RWPE1 (cell line): Measurements from ENCODE around the gene APBA2.
"Not testable (repeated sequence)": the region's sequence is repeated elsewhere in the genome, so short reads cannot be mapped to it uniquely, and the experiment has no call there.

Experiments
- CTCF ChIA-PET: fragments of 350-600 bp; sonication (Branson Sonifier 250); formaldehyde crosslinking; extraction: SDS; loops from one replicate; lab custom pipeline; 2021; lab: Yijun Ruan, JAX
- POLR2A ChIA-PET: fragments of 400-600 bp; formaldehyde crosslinking; extraction: SDS; loops from one replicate; lab custom pipeline; 2020; ENCODE audit warnings: antibody characterized with exemption; ENCODE audit not compliant: low non-redundant PET; lab: Yijun Ruan, JAX
- DNase-seq: peaks from one replicate; pipeline ENCODE4 v3.0.0; 2012; ENCODE audit warnings: low spot score
- H3K27ac ChIP-seq: fragments of 450-650 bp; 2 replicates; pipeline ENCODE4 v1.5.1; 2017
- TF ChIP-seq, protein P1 (sequence below): fragments of 450-650 bp; conservative IDR thresholded peaks from 2 replicates; pipeline ENCODE4 v1.5.1; 2017; ENCODE audit warnings: low read depth, mild to moderate bottlenecking

APBA2 gene

DNA sequence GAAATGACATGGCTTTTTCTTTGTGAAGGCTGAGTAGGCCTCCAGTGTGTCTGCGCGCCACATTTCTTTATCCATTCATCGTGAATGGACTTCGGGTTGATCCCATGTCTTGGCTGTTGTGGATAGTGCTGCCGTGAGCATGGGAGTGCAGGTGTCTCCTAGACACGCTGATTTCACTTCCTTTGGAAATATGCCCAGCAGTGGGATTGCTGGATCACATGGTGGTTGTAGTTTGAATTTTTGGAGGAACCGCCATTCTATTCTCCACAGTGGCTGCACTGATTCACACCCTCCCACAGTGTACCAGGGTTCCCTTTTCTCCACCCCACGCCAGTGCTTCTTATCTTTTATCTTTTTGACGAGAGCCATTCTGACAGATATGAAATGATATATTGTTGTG lies 212.2 kb downstream of the APBA2 start:
- DNase-seq = no peak
- CTCF ChIA-PET = no interaction called here
- POLR2A ChIA-PET = no interaction called here
- no peak overlapping the region for H3K27ac ChIP-seq
- TF ChIP-seq, protein P1, sequence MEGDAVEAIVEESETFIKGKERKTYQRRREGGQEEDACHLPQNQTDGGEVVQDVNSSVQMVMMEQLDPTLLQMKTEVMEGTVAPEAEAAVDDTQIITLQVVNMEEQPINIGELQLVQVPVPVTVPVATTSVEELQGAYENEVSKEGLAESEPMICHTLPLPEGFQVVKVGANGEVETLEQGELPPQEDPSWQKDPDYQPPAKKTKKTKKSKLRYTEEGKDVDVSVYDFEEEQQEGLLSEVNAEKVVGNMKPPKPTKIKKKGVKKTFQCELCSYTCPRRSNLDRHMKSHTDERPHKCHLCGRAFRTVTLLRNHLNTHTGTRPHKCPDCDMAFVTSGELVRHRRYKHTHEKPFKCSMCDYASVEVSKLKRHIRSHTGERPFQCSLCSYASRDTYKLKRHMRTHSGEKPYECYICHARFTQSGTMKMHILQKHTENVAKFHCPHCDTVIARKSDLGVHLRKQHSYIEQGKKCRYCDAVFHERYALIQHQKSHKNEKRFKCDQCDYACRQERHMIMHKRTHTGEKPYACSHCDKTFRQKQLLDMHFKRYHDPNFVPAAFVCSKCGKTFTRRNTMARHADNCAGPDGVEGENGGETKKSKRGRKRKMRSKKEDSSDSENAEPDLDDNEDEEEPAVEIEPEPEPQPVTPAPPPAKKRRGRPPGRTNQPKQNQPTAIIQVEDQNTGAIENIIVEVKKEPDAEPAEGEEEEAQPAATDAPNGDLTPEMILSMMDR = no peak

DNA sequence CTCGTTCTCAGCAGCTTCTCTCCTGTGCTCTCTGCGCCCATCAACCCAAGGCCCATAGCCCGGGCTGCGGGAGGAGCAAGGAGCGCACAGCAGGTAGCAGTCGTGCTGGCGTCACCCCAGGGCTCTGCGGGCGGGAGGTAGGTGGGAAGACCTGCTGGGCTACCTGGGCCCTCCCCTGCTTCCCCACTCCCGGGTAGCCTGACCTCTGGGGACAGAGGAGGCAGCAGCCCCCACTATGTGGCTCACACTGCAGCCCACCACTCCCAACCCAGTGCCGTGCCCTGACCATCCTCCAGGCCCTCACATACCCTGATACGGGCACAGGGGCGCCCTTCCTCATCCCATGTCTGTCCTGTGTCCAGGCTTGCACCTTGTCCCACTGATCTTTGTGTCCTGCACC lies 212.9 kb downstream of the APBA2 start:
- H3K27ac ChIP-seq = no peak overlapping the region
- ChIA-PET CTCF (interaction anchor here (1.0 kb wide), 1 partner anchor 8 kb away, joined by 4 read pairs; no protein-coding TSS in a partner anchor), POLR2A (no interaction called here)
- DNase-seq = no peak
- TF ChIP-seq, protein P1 = no peak

DNA sequence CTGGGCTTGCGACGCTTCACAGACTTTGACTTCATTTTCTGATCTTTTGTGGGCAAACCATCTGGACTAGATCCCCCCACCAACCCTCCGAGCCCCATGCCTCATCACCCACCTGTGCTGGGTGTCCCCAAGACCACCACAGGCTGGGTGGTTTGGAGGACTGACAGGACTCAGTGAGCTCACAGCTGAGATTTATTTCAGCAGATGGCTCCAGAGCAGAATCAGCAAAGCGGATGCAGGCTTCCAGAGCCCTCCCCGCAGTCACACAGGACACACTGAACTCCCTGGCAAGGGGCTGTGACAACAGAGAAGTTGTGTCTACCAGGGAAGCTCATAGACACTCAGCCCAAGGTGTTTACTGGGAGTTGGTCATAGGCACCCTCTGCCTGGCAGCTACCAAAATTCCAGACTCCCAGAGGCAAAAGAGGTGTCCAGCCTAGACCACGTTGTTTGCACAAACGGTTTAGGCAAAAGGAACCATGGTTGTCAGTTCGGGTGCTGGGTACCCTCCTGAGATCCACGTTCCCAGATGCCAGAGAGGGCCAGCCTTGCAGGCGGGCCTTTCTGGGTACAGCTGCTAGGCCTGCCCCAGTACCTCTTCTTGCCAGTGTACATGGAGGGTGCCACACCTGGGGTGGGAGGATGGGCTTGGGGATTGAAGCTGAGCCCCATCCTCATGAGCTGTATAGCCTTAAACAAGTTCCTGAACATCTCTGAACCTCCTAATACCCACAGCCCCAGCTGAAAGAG lies 213.5 kb downstream of the APBA2 start:
- ChIA-PET CTCF (interaction anchor here (1.0 to 1.1 kb wide), 2 partner anchors 9 to 10 kb away, joined by 3 to 4 read pairs; no protein-coding TSS in a partner anchor), POLR2A (no interaction called here)
- TF ChIP-seq, protein P1 = no peak
- DNase-seq = no peak
- H3K27ac ChIP-seq = no peak overlapping the region

DNA sequence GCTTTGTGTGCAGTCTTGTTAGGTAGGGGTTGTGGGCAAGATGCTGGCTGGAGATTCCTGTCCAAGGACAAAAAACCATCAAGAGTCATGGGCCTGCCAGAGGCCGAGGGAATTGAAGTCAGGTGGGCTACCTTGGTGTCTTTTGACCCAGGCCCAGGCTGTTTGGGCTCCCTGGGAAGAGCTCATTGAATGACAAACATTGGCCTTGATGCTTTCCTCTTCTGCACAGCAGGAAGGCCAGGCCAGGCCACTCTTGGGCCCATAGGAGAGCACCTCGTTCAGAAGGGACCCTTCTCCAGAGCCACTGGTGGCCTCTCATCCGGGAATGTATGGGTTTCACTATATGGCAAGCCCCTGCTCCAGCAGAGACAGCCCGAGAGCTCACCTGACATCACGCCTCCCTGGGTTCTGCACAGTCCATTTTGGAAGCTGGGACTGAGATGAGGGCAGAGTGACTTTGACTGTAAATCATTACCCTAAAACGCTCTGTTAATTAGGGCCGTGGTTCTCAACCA lies 214.8 kb downstream of the APBA2 start:
- ChIA-PET CTCF (interaction anchor here (0.6 to 1.1 kb wide), 3 partner anchors 10 to 118 kb away, joined by 3 read pairs; no protein-coding TSS in a partner anchor), POLR2A (no interaction called here)

DNA sequence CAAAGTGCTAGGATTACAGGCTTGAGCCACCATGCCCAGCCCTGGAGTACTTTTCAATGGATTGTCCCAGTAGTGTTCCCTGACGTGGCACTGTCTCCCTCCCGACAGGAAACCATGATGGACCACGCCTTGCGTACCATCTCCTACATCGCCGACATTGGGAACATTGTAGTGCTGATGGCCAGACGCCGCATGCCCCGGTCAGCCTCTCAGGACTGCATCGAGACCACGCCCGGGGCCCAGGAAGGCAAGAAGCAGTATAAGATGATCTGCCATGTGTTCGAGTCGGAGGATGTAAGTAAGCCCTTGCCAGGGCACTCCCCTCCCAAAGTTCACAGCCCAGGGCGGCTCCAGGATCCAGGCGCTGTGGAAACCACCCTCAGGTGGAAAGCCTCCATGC lies 215.7 kb downstream of the APBA2 start:
- TF ChIP-seq, protein P1 = no peak
- CTCF ChIA-PET = interaction anchor here (0.6 to 1.6 kb wide), 11 partner anchors 8 to 275 kb away, joined by 3 to 10 read pairs (median 3); no protein-coding TSS in a partner anchor
- H3K27ac ChIP-seq = no peak overlapping the region
- POLR2A ChIA-PET = no interaction called here
- DNase-seq = no peak

More for the DNA sequence above, 214.8 kb downstream of the APBA2 start:
- TF ChIP-seq, protein P1 = no peak
- no peak overlapping the region for H3K27ac ChIP-seq
- no peak for DNase-seq

DNA sequence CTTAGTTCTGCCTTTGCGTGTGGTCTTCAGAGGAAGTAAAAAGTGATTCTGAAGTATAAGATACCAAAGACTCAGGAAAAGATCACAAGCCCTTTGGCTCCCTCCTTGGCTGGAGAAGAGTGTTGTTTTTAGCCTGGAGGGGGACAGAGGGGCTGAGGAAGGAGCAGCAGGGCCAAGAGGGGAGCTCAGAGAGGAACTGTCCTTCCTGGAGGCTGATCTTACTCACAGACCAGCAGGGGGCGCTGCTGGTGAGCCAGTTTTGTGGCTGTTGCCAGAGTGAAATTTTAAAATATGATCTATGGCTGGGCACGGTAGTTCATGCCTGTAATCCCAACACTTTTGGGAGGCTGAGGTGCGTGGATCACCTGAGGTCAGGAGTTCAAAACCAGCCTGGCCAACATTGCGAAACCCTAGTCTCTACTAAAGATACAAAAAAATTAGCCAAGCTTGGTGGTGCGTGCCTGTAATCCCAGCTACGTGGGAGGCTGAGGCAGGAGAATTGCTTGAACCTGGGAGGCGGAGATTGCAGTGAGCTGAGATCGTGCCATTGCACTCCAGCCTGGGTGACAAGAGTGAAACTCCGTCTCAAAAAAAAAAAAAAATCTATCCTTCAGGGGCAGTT lies 216.5 kb downstream of the APBA2 start:
- DNase-seq, H3K27ac ChIP-seq, POLR2A ChIA-PET: not testable (repeated sequence)
- CTCF ChIA-PET = interaction anchor here (0.6 to 1.6 kb wide), 13 partner anchors 9 to 973 kb away, joined by 3 to 10 read pairs (median 3); no protein-coding TSS in a partner anchor
- TF ChIP-seq, protein P1 = peak; percentile 78
